ENCODE results near the gene RAB8A.
A peak's percentile ranks its signal among the peaks of the same experiment; 100 is the strongest.

RAB8A gene

DNA sequence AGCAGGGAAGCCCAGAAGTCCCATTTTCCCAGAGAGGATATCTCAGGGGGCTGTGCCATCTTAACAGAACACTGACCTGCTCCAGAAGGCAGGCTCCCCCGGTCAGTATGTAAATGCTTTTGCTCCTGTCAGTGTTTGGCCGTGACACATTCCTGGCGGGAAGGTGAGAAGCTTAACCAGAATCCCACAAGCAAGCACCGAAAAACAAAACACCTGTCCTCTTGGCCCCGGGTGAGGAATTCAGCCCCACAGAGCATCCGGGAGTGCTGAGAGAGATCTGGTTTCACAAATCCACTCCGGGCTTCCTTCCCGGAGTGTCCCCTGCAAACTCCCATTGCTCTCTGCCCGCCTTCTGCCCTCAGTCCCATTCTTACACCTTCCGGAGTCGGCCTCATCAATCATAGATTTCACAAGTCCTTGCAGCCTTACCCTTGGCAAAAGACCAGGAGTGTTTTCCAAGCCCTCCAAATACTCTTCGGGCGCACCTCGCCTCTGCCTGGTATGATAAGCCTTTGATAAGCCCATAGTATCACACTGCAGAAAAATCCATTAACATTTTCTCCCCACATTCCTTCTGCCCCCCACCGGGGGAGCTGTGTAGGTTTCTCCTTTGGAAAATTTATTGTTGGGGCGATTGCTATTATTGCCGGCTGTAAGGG lies 23.2 kb upstream of the RAB8A start:
- 92% methylated on average over 17 of the region's 17 CpGs for WGBS
- peaks cover 5% of the 10 kb centered on the region for H3K79me1 ChIP-seq (replicated peaks; ENCODE audit: low read length, poor library complexity, severe bottlenecking)
- H2BK5ac ChIP-seq (ENCODE audit: low read depth, low read length, poor library complexity, severe bottlenecking) = no peak overlapping the region
- no peak overlapping the region for H2BK12ac ChIP-seq (ENCODE audit: low read length in 2 of 2)
- no peak for DNase-seq
- H2AK5ac ChIP-seq (ENCODE audit: low read length, severe bottlenecking) = no peak overlapping the region
- peak overlapping the region; percentile 45 for H3K27ac ChIP-seq (ENCODE audit: low read length, poor library complexity, severe bottlenecking)
- no peak overlapping the region for H2BK120ac ChIP-seq (ENCODE audit: low read depth, low read length)
- H3K18ac ChIP-seq (ENCODE audit: low read depth in 1 of 2, low read length in 2 of 2) = no peak overlapping the region
- H2AFZ ChIP-seq (ENCODE audit: low read depth, low read length) = no peak overlapping the region
- no peak overlapping the region for H3K4me2 ChIP-seq (ENCODE audit: low read length, poor library complexity, severe bottlenecking)
- no peak overlapping the region for H4K91ac ChIP-seq (ENCODE audit: low read length)
- no peaks in the 10 kb centered on the region for H3K9me3 ChIP-seq (ENCODE audit: control insufficient read depth, low read length)
- H3K14ac ChIP-seq (ENCODE audit: low read length in 2 of 2) = no peak overlapping the region
- no peaks in the 10 kb centered on the region for H3K27me3 ChIP-seq (ENCODE audit: control insufficient read depth in 1 of 2, insufficient read depth in 1 of 2, low read length in 2 of 2)
- no peak overlapping the region for H3K4ac ChIP-seq (ENCODE audit: low read depth in 1 of 2, low read length in 2 of 2)
- H3K36me3 ChIP-seq (ENCODE audit: control insufficient read depth in 1 of 2, insufficient read depth in 2 of 2, low read depth in 1 of 2, low read length in 2 of 2) = peaks cover 95 to 100% of the 10 kb centered on the region in 2 experiments
- peaks cover 5% of the 10 kb centered on the region for H3K4me1 ChIP-seq (ENCODE audit: control insufficient read depth, insufficient read depth, low read depth, low read length)
- H4K8ac ChIP-seq (ENCODE audit: low read length) = no peak overlapping the region
- H2BK15ac ChIP-seq (ENCODE audit: low read depth, poor library complexity, severe bottlenecking) = no peak overlapping the region
- H3K4me3 ChIP-seq (ENCODE audit: insufficient read depth in 1 of 2, low read depth in 1 of 2, low read length in 2 of 2) = no peak overlapping the region
- H3K9ac ChIP-seq (ENCODE audit: low read length) = peak overlapping the region; percentile 28
- no peak overlapping the region for H3K23ac ChIP-seq (ENCODE audit: low read length in 2 of 2)

DNA sequence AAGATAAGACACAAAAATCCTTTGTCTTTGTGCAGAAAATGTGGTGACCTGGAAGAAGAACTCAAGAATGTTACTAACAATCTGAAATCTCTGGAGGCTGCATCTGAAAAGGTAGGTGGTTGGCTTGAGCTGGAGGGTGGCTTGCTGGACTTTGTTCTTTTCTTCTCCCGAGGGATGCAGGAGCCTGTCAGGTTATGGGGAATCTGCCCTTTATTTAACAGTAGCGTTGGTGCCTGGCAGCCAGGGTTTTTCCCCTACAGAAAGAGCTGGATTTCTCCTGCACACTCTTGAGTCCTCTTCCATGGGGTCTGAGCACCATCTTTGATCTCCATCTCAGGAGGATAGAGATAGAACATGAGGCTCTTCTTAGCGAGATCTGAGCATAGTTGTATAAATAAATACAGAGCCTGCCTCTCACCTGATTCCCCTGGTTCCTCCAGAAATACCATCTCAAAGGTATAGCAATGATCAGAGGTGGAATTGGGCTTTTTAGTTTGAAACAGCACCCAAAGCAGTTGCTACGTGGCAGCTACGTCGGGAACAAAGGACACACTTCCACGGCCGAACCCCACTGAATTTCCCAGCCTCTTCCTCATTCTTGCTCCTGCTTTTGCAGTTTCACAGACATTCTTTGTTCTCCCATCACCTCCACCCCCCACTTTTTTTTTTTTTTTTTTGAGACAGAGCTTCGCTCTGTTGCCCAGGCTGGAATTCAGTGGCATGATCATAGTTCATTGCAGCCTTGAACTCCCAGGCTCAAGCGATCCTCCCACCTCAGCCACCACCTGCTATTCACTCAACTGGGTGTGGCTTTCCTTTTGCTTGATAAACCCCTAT lies 22.5 kb upstream of the RAB8A start:
- Histone ChIP-seq H2BK15ac (ENCODE audit: low read depth, poor library complexity, severe bottlenecking) (no peak overlapping the region), H4K8ac (ENCODE audit: low read length) (no peak overlapping the region), H2BK120ac (ENCODE audit: low read depth, low read length) (no peak overlapping the region), H2BK12ac (ENCODE audit: low read length in 2 of 2) (no peak overlapping the region), H3K9ac (ENCODE audit: low read length) (peak overlapping the region; percentile 28), H3K14ac (ENCODE audit: low read length in 2 of 2) (no peak overlapping the region), H3K4me1 (ENCODE audit: control insufficient read depth, insufficient read depth, low read depth, low read length) (peaks cover 4% of the 10 kb centered on the region), H4K91ac (ENCODE audit: low read length) (no peak overlapping the region), H3K23ac (ENCODE audit: low read length in 2 of 2) (no peak overlapping the region), H2AK5ac (ENCODE audit: low read length, severe bottlenecking) (peak overlapping the region; percentile 41), H3K4me3 (ENCODE audit: insufficient read depth in 1 of 2, low read depth in 1 of 2, low read length in 2 of 2) (no peak overlapping the region), H3K4ac (ENCODE audit: low read depth in 1 of 2, low read length in 2 of 2) (no peak overlapping the region), H3K27ac (ENCODE audit: low read length, poor library complexity, severe bottlenecking) (peak overlapping the region; percentile 58), H3K27me3 (ENCODE audit: control insufficient read depth in 1 of 2, insufficient read depth in 1 of 2, low read length in 2 of 2) (no peaks in the 10 kb centered on the region), H3K36me3 (ENCODE audit: control insufficient read depth in 1 of 2, insufficient read depth in 2 of 2, low read depth in 1 of 2, low read length in 2 of 2) (peaks cover 94 to 100% of the 10 kb centered on the region in 2 experiments), H3K4me2 (ENCODE audit: low read length, poor library complexity, severe bottlenecking) (no peak overlapping the region), H3K18ac (ENCODE audit: low read depth in 1 of 2, low read length in 2 of 2) (no peak overlapping the region), H3K79me1 (replicated peaks; ENCODE audit: low read length, poor library complexity, severe bottlenecking) (peaks cover 5% of the 10 kb centered on the region), H2AFZ (ENCODE audit: low read depth, low read length) (no peak overlapping the region), H3K9me3 (ENCODE audit: control insufficient read depth, low read length) (no peaks in the 10 kb centered on the region), H2BK5ac (ENCODE audit: low read depth, low read length, poor library complexity, severe bottlenecking) (peak overlapping the region; percentile 15)
- 92% methylated on average over 9 of the region's 10 CpGs for WGBS
- DNase-seq = no peak

DNA sequence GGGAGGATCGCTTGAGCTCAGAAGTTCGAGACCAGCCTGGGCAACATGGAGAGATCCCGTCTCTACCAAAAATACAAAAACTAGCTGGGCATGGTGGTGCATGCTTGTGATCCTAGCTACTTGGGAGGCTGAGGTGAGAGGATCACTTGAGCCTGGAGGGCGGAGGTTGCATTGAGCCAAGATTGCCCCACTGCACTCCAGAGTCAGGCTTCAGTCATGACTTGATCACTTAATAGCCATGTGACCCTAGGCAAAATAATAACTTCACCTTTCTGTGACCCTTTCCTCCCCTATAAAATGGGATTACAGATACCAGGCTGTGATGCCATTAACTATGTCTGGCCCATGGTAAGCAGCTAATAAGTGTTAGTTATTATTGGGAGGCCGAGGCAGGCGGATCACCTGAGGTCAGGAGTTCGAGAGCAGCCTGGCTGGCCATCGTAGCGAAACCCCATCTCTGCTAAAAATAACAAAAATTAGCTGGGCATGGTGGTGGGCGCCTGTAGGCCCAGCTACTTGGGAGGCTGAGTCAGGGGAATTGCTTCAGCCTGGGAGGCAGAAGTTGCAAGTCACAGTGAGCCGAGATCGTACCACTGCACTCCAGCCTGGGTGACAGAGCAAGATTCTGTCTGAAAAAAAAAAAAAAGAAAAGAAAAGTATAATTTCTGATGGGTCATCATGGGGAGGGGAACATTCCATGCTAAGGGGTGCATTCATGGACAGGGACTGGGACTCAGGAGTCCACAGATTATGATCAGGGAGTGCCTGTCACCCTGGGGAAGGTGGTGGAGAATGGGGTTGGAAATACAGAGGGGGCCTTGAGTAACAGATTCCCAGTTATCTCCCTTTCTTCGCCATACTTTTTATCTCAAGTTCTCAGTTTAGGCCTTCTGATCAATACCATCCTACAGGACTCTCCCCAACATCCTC lies 19.9 kb upstream of the RAB8A start:
- H2BK15ac ChIP-seq (ENCODE audit: low read depth, poor library complexity, severe bottlenecking) = no peak overlapping the region

More for the DNA sequence above, 19.9 kb upstream of the RAB8A start:
- Histone ChIP-seq H3K23ac (ENCODE audit: low read length in 2 of 2) (no peak overlapping the region), H2AK5ac (ENCODE audit: low read length, severe bottlenecking) (no peak overlapping the region), H2BK120ac (ENCODE audit: low read depth, low read length) (no peak overlapping the region), H3K9me3 (ENCODE audit: control insufficient read depth, low read length) (no peaks in the 10 kb centered on the region), H3K4me1 (ENCODE audit: control insufficient read depth, insufficient read depth, low read depth, low read length) (peaks cover 2% of the 10 kb centered on the region), H4K91ac (ENCODE audit: low read length) (no peak overlapping the region), H2BK5ac (ENCODE audit: low read depth, low read length, poor library complexity, severe bottlenecking) (no peak overlapping the region), H3K27me3 (ENCODE audit: control insufficient read depth in 1 of 2, insufficient read depth in 1 of 2, low read length in 2 of 2) (no peaks in the 10 kb centered on the region), H3K36me3 (ENCODE audit: control insufficient read depth in 1 of 2, insufficient read depth in 2 of 2, low read depth in 1 of 2, low read length in 2 of 2) (peaks cover 88 to 100% of the 10 kb centered on the region in 2 experiments), H3K79me1 (replicated peaks; ENCODE audit: low read length, poor library complexity, severe bottlenecking) (peaks cover 10% of the 10 kb centered on the region), H3K18ac (ENCODE audit: low read depth in 1 of 2, low read length in 2 of 2) (no peak overlapping the region), H2BK12ac (ENCODE audit: low read length in 2 of 2) (no peak overlapping the region), H2AFZ (ENCODE audit: low read depth, low read length) (no peak overlapping the region), H4K8ac (ENCODE audit: low read length) (no peak overlapping the region), H3K27ac (ENCODE audit: low read length, poor library complexity, severe bottlenecking) (no peak overlapping the region), H3K4me3 (ENCODE audit: insufficient read depth in 1 of 2, low read depth in 1 of 2, low read length in 2 of 2) (no peak overlapping the region), H3K4me2 (ENCODE audit: low read length, poor library complexity, severe bottlenecking) (no peak overlapping the region), H3K4ac (ENCODE audit: low read depth in 1 of 2, low read length in 2 of 2) (no peak overlapping the region), H3K9ac (ENCODE audit: low read length) (peak overlapping the region; percentile 41), H3K14ac (ENCODE audit: low read length in 2 of 2) (no peak overlapping the region)
- DNase-seq = no peak
- 94% methylated on average over 13 of the region's 13 CpGs for WGBS

Measured in mesenchymal stem cell (in vitro differentiated cells and primary cell).